ENCODE results near the gene FLNB. TPM values are rescaled to one million over a fixed set of nuclear protein-coding genes. Genes with fewer than 3 reads are reported as not detected.

Gene FLNB
- total and polyA plus RNA-seq, 9 of the 15 experiments (the other 6 are each of a cell fraction or from before 2014, with no cell fraction given), result 9.4 to 48.1 (median 25.6) TPM

GRCh38 chr3:58034738-58035523 lies 26.7 kb downstream of the FLNB start:
- no peak overlapping the region for H3K4me3 ChIP-seq
- ATAC-seq, result peak; percentile 89
- H3K4me2 ChIP-seq (ENCODE audit: insufficient read depth, low read length), result peak overlapping the region; percentile 9
- no peaks in the 10 kb centered on the region for H3K36me3 ChIP-seq (ENCODE audit: control insufficient read depth, insufficient read depth, low read length)
- peaks cover 16 to 34% of the 10 kb centered on the region in 2 experiments; a peak in 4 of 5 replicates for H3K4me1 ChIP-seq (replicated peaks in 1 of 2; ENCODE audit: control insufficient read depth in 2 of 2, insufficient read depth in 2 of 2, low read length in 2 of 2)
- no peaks in the 10 kb centered on the region for H4K20me1 ChIP-seq (replicated peaks; ENCODE audit: control insufficient read depth, insufficient read depth, low read length)
- 38% methylated on average over 3 of the region's 6 CpGs for WGBS (ENCODE audit: insufficient coverage, low coverage, missing lambda C conversion rate)
- ChIA-PET CTCF (ENCODE audit: low intra/inter-chr PET ratio) (no interaction called here), POLR2A (interaction anchor here (1.1 to 1.7 kb wide), 3 partner anchors 9 to 15 kb away, joined by 3 to 4 read pairs (median 3); no protein-coding TSS in a partner anchor)
- in situ Hi-C loops (cut with MboI) (no loop called here), intact Hi-C loops (cut with micrococcal nuclease) (no loop called here)
- no peaks in the 10 kb centered on the region for H3K9me1 ChIP-seq (ENCODE audit: control insufficient read depth, insufficient read depth, low read length)
- no peak overlapping the region for H3K9ac ChIP-seq (ENCODE audit: insufficient read depth in 1 of 2, low read depth in 2 of 2, low read length in 2 of 2)
- peak overlapping the region; percentile 80 for H2AFZ ChIP-seq (ENCODE audit: low read depth, low read length)
- H3K27ac ChIP-seq (ENCODE audit: extremely low read depth, low read depth, low read length), result peak overlapping the region; percentile 48; the same call in 2 of the 3 replicates
- H3K9me3 ChIP-seq (replicated peaks; ENCODE audit: control insufficient read depth, insufficient read depth, low read depth, low read length), result no peaks in the 10 kb centered on the region
- peak; percentile 46 for FAIRE-seq
- peaks cover 30% of the 10 kb centered on the region for H3K79me2 ChIP-seq (ENCODE audit: control insufficient read depth, insufficient read depth, low read length)
- H3K27me3 ChIP-seq (ENCODE audit: control insufficient read depth in 2 of 2, insufficient read depth in 2 of 2, low read length in 2 of 2), result no peaks in the 10 kb centered on the region
- BruUV-seq (replicated peaks), result no TSS peak
- peak; percentile 52 to 78 (median 67) for DNase-seq (ENCODE audit: extremely low read depth in 1 of 4, low spot score in 3 of 4)
- TF ChIP-seq PHB (CRISPR knock-in tag; IDR thresholded peaks at IDR 0.05), result no peak
- peak; percentile 89 for TF ChIP-seq L3MBTL2 (IDR thresholded peaks at IDR 0.05)
- TF ChIP-seq ZNF644 (tag; IDR thresholded peaks at IDR 0.05; ENCODE audit: low read depth), result no peak
- TF ChIP-seq POLR2AphosphoS5 (IDR thresholded peaks at IDR 0.05; ENCODE audit: control insufficient read depth, insufficient read depth, low read depth, low read length), result no peak
- TF ChIP-seq STAG1 (CRISPR knock-in tag; IDR thresholded peaks at IDR 0.05; ENCODE audit: borderline replicate concordance), result no peak
- TF ChIP-seq TCF3 (CRISPR knock-in tag; IDR thresholded peaks at IDR 0.05), result peak; percentile 37; the same call in 1 of the 2 replicates
- no peak for TF ChIP-seq EGR1 (conservative IDR thresholded peaks at IDR 0.05)
- TF ChIP-seq MYC (IDR thresholded peaks at IDR 0.05; ENCODE audit: low read depth, low read length), result no peak
- no peak for TF ChIP-seq MYC (CRISPR knock-in tag; IDR thresholded peaks at IDR 0.05; ENCODE audit: borderline replicate concordance, low read depth)
- TF ChIP-seq EP400 (IDR thresholded peaks at IDR 0.05), result 0 out of 2 replicates have a peak, but pooled peaks have one; percentile 25
- no peak for TF ChIP-seq NFIX (CRISPR knock-in tag; IDR thresholded peaks at IDR 0.05; ENCODE audit: low read depth)
- no peak for TF ChIP-seq BRD9 (IDR thresholded peaks at IDR 0.05; ENCODE audit: low read depth, partially characterized antibody)
- no peak for TF ChIP-seq RNF219 (CRISPR knock-in tag; IDR thresholded peaks at IDR 0.05)
- no peak for TF ChIP-seq ZNF830 (CRISPR knock-in tag; IDR thresholded peaks at IDR 0.05)
- peak; percentile 62 for TF ChIP-seq USF1 (CRISPR knock-in tag; IDR thresholded peaks at IDR 0.05)
- TF ChIP-seq SRSF3 (IDR thresholded peaks at IDR 0.05; ENCODE audit: insufficient read depth, low read length), result no peak
- no peak for TF ChIP-seq ZNF639 (CRISPR knock-in tag; conservative IDR thresholded peaks at IDR 0.05 in 1 of 2, IDR thresholded peaks at IDR 0.05 in 1 of 2)

All from K562 (cell line).